ENCODE data around the gene IL17F.

The IL17F gene

DNA sequence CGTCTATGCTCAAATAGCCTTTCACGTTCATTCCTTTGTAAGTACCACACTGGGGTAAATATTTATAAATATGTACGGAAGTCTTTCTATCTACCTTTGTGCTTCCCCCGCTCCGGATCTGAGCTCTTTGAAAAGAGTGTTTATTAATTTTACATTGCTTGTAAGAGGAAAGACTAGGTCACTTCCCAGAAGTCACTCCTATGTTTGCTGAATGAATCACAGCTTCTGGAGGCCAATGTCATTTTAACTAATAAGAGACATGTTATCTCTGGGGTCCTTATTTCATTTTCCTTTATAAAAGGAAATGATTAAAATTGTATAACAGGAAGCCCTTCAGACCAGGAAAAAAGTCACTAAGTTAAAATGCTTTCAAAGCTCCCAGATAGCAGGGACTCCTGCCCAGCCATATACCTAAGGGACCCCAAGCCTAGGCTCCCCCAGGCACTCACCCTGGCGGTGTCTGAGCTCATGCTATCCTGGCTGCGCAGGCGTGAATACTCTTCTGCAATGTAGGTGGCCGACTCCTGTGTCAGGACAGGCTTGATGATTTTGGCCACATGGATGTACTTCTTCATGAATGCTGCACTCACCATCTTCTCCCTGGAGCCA is 27.7 kb upstream of the IL17F start:
- no peaks in the 10 kb centered on the region for H3K9me3 Mint-ChIP-seq
- no peak overlapping the region for H3K4me3 Mint-ChIP-seq
- no peak overlapping the region for H3K27ac Mint-ChIP-seq
- H3K36me3 Mint-ChIP-seq (ENCODE audit: low read depth), result peaks cover 84% of the 10 kb centered on the region
- H3K27me3 Mint-ChIP-seq (ENCODE audit: low read depth), result no peaks in the 10 kb centered on the region
- H3K4me1 Mint-ChIP-seq, result no peaks in the 10 kb centered on the region
- TF ChIP-seq, protein P1, sequence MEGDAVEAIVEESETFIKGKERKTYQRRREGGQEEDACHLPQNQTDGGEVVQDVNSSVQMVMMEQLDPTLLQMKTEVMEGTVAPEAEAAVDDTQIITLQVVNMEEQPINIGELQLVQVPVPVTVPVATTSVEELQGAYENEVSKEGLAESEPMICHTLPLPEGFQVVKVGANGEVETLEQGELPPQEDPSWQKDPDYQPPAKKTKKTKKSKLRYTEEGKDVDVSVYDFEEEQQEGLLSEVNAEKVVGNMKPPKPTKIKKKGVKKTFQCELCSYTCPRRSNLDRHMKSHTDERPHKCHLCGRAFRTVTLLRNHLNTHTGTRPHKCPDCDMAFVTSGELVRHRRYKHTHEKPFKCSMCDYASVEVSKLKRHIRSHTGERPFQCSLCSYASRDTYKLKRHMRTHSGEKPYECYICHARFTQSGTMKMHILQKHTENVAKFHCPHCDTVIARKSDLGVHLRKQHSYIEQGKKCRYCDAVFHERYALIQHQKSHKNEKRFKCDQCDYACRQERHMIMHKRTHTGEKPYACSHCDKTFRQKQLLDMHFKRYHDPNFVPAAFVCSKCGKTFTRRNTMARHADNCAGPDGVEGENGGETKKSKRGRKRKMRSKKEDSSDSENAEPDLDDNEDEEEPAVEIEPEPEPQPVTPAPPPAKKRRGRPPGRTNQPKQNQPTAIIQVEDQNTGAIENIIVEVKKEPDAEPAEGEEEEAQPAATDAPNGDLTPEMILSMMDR (IDR thresholded peaks at IDR 0.05; ENCODE audit: unreplicated experiment in 3 of 3), result no peak

DNA sequence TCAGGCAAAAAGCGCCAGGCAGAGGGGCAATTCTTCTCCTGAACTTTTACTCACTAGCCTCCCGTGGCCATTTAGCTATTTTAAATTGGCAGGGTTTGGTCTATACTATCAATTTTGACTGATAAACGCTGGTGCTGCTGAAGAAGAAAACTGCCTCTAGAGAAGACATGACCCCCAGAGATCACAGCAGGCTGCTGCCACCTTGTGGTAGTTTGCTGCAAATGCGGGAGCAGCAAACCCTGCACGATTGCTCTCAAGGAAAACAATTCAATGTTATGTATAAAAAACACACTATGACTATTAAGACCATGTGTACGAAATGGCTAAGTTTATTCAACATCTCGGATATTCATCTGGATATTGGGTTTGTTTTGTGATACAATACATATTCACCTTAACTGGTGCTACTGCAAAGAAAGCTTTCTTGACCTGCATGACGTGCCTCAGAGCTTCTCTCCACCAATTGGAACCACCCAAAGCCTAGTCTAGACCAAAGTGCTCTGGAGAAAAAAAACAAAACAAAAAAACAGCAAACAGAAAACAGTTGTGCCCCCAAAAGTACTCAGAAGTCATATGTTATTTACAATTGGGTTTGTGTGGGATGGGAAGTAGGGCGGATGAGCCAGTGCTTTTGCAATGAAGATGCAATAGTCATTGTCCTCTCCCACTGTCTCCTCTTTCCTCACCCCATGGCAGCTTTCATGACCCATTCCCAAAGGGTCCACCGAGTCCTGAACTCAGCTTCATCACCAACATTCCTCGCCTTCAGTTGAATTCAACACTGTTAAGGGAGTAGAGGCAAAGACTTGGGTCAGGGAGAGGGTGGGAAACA is 19.6 kb upstream of the IL17F start:
- no peaks in the 10 kb centered on the region for H3K4me1 Mint-ChIP-seq
- peaks cover 61% of the 10 kb centered on the region for H3K36me3 Mint-ChIP-seq (ENCODE audit: low read depth)
- peak overlapping the region in 2 of 3 experiments; percentile 13 to 23 for H3K27ac Mint-ChIP-seq
- H3K27me3 Mint-ChIP-seq (ENCODE audit: low read depth), result no peaks in the 10 kb centered on the region
- no peak overlapping the region for H3K4me3 Mint-ChIP-seq
- no peaks in the 10 kb centered on the region for H3K9me3 Mint-ChIP-seq
- TF ChIP-seq, protein P1 (IDR thresholded peaks at IDR 0.05; ENCODE audit: unreplicated experiment in 3 of 3), result peak; percentile 93 to 97 (median 93)

DNA sequence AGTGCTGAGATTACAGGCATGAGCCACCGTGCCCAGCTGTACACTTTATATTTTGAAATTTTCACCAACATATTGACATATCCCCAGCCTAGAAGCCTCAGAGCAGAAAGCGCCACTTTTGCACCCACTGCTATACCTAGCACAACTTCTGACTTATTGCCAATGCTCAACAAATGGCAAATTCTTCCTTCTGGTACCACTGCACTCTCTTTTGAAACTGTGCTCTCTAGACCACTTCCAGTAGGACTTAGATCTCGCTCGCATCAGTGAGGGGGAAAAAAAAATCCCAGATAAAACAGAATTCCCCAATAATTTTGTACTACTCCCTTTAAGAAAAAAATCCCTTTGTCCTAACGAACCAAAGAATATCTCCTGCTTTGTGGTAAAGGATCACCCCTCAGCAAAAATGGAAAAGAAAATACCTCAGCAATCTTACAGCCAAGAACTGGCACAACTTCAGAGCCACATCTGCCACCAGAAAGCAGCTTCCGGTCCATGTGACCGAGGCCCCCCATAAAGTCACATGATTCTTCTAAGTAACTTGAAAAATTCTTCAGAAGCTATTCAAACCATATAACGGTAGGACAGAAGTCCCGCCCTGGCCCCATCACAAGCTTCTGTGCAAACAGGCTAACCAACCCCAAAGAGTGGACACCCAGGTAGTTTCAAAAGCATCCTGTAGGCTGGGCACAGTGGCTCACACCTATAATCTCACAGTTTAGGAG is 18.5 kb upstream of the IL17F start:
- no peak overlapping the region for H3K27ac Mint-ChIP-seq
- H3K4me3 Mint-ChIP-seq, result no peak overlapping the region
- TF ChIP-seq, protein P1 (IDR thresholded peaks at IDR 0.05; ENCODE audit: unreplicated experiment in 3 of 3), result no peak
- H3K4me1 Mint-ChIP-seq, result no peaks in the 10 kb centered on the region
- H3K9me3 Mint-ChIP-seq, result no peaks in the 10 kb centered on the region
- H3K27me3 Mint-ChIP-seq (ENCODE audit: low read depth), result no peaks in the 10 kb centered on the region
- H3K36me3 Mint-ChIP-seq (ENCODE audit: low read depth), result peaks cover 50% of the 10 kb centered on the region

GRCh38 chr6:52261229-52261628 is 16.9 kb upstream of the IL17F start:
- Mint-ChIP-seq H3K27me3 (ENCODE audit: low read depth) (no peaks in the 10 kb centered on the region), H3K4me1 (no peaks in the 10 kb centered on the region), H3K4me3 (no peak overlapping the region), H3K36me3 (ENCODE audit: low read depth) (peaks cover 34% of the 10 kb centered on the region), H3K9me3 (no peaks in the 10 kb centered on the region), H3K27ac (peak overlapping the region in 2 of 3 experiments; percentile 10 to 70)
- TF ChIP-seq, protein P1 (IDR thresholded peaks at IDR 0.05; ENCODE audit: unreplicated experiment in 3 of 3), result no peak

- peaks cover 31% of the 10 kb centered on the region for H3K36me3 Mint-ChIP-seq (ENCODE audit: low read depth)
- H3K27me3 Mint-ChIP-seq (ENCODE audit: low read depth), result no peaks in the 10 kb centered on the region
- TF ChIP-seq, protein P1 (IDR thresholded peaks at IDR 0.05; ENCODE audit: unreplicated experiment in 3 of 3), result no peak
- H3K4me3 Mint-ChIP-seq, result no peak overlapping the region
- no peaks in the 10 kb centered on the region for H3K4me1 Mint-ChIP-seq
- no peaks in the 10 kb centered on the region for H3K9me3 Mint-ChIP-seq
- H3K27ac Mint-ChIP-seq, result peak overlapping the region in 1 of 3 experiments; percentile 70
Observed at GRCh38 chr6:52260634-52261033, 16.3 kb upstream of the IL17F start.
